GM18508 (cell line): ENCODE measurements around the gene GGTLC3.
"Not testable (repeated sequence)": the region's sequence is repeated elsewhere in the genome, so short reads cannot be mapped to it uniquely, and the experiment has no call there.

Experiments
- ATAC-seq: cut with Tn5 transposase; IDR thresholded peaks from one replicate; pipeline ENCODE4 v1.9.1; 2021; ENCODE audit warnings: moderate number of reproducible peaks; ENCODE audit not compliant: insufficient read depth, unreplicated experiment

The GGTLC3 gene

DNA sequence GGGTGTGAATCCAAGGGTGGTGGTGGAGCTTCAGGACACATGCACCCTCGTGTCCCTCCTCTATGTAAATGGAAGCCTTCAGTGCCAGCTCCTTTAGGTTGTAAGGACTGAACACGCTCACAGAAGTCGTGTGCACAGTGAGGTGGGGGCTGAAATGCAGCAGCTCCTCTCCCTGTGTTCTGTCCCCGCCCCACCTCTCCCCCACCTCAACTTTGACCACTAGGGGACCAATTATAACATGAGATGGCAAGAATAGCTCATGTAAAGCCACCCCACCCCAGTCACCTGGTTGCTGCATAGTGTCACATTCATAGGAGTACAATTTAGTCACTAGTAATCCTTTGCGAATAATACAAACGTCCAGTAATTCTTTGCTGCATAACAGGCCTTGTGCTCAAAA lies 4.8 kb upstream of the GGTLC3 start:
- ATAC-seq = not testable (repeated sequence)

DNA sequence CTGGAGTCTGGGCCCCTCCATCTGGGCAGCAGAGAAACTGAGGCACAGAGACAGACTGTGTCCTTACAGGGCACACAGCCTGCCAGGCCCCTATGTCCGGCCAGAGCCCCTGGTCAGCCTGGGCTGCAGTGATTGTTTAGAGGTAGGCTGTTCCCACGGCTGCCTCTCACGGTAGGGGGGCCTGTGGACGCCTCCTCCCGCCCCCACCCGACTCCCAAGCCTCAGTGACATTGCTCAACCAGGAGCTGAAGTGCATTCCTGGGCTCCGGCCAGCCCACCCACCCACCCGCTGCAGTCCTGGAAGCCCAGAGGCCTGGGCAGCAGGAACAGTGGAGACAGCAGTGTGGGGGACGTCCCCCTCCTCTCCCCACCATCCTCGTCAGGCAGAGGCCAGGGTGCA lies 4.5 kb downstream of the GGTLC3 start:
- ATAC-seq = not testable (repeated sequence)

DNA sequence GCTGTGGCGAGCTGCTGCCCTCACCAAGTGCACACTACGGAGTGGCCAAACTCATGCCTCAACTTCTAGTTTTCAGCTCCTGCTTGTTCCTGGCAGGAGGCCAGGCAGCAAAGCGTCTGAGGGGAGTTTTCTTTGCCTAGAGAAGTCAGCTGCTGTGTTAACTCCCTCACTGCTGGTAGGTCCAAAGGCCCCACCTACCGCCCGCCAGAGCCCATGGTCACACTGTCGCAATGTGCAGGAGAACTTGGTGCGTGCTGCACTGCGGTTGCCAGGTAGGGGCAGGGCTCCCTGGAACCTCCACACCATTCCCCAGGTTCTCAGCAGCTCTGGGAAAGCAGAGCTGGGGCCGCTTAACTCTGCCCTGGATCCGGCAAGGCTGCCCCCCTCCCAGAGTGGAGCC lies 5.6 kb downstream of the GGTLC3 start:
- not testable (repeated sequence) for ATAC-seq

DNA sequence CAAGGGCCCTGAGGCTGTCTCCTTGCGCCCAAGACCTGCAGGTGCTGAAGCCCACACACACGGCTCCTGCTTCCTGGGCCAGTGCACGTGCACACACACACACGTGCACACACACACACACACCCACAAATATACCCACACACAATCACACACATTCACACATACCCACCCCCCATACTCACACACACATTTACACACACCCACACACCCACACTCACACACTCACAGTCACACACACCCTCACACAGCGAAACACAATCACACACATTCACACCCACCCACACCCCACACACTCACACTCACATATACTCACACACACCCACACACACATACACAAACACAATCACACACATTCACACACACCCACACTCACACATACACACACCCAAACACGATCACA lies 6.6 kb downstream of the GGTLC3 start:
- not testable (repeated sequence) for ATAC-seq

DNA sequence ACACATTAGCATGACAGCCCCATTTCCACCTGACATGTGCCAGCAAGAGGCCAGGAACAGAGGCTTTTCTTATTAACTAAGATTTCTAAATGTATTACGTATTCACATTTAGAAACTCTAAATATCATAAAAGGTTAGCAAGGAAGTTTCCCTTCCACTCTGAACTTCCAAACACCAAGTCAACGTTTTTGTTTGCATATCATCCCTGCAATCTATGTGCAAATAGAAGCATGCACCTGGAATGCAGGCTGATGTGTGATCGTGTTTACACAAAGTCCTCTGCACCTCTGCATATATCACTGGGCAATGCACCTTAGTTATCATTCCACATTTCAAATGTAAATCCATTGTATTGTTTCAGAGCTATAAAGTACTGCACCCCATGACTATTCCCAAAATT lies 21.7 kb downstream of the GGTLC3 start:
- ATAC-seq = not testable (repeated sequence)
